Smooth muscle cell (in vitro differentiated cells): ENCODE results near the gene MYL4. TPM values are rescaled to one million over a fixed set of nuclear protein-coding genes. Genes with fewer than 3 reads are reported as not detected.
"Not testable (repeated sequence)": the region's sequence is repeated elsewhere in the genome, so short reads cannot be mapped to it uniquely, and the experiment has no call there.

Experiments
- DNase-seq: peaks from one replicate; lab custom pipeline; 2025; ENCODE audit not compliant: unreplicated experiment; lab: John Stamatoyannopoulos, UW
- H2AFZ ChIP-seq: fragments of 200-600 bp; sonication (generic); 2 replicates; pipeline ENCODE4 v1.6.0; 2016; ENCODE audit warnings: antibody characterized with exemption, low read depth, mild to moderate bottlenecking
- H3F3A ChIP-seq: fragments of 200-600 bp; sonication (generic); 2 replicates; pipeline ENCODE4 v1.6.0; 2017; ENCODE audit warnings: antibody characterized with exemption, low read depth
- H3K27ac ChIP-seq: fragments of 200-600 bp; sonication (generic); 2 replicates; pipeline ENCODE4 v1.5.1; 2016; ENCODE audit warnings: low read depth, mild to moderate bottlenecking
- H3K27me3 ChIP-seq: fragments of 200-600 bp; sonication (generic); 2 replicates; pipeline ENCODE4 v1.6.1; 2016; ENCODE audit warnings: low read depth, mild to moderate bottlenecking
- H3K36me3 ChIP-seq: fragments of 200-600 bp; sonication (generic); 2 replicates; pipeline ENCODE4 v1.5.1; 2016; ENCODE audit warnings: low read depth
- H3K4me1 ChIP-seq: fragments of 200-600 bp; sonication (generic); 2 replicates; pipeline ENCODE4 v1.5.1; 2016; ENCODE audit warnings: low read depth
- H3K4me2 ChIP-seq: fragments of 200-600 bp; sonication (generic); 2 replicates; pipeline ENCODE4 v1.6.0; 2016; ENCODE audit warnings: mild to moderate bottlenecking
- H3K4me3 ChIP-seq: fragments of 200-600 bp; sonication (generic); 2 replicates; pipeline ENCODE4 v1.5.1; 2016; ENCODE audit warnings: mild to moderate bottlenecking
- H3K79me2 ChIP-seq: fragments of 200-600 bp; sonication (generic); 2 replicates; pipeline ENCODE4 v1.6.0; 2016; ENCODE audit warnings: low read depth, mild to moderate bottlenecking
- H3K9ac ChIP-seq: fragments of 200-600 bp; sonication (generic); 2 replicates; pipeline ENCODE4 v1.6.0; 2016; ENCODE audit warnings: low read depth
- H3K9me3 ChIP-seq: fragments of 200-600 bp; sonication (generic); replicated peaks from 2 replicates; pipeline ENCODE4 v1.5.1; 2016; ENCODE audit warnings: low read depth
- H4K20me1 ChIP-seq: fragments of 200-600 bp; sonication (generic); 2 replicates; pipeline ENCODE4 v1.6.0; 2016; ENCODE audit warnings: low read depth
- CTCF ChIP-seq: fragments of 200-600 bp; sonication (generic); IDR thresholded peaks from 2 replicates; pipeline ENCODE4 v1.5.1; 2017; ENCODE audit warnings: borderline replicate concordance, mild to moderate bottlenecking, antibody characterized with exemption; ENCODE audit not compliant: insufficient read depth, poor library complexity, severe bottlenecking
- WGBS: methylation state at CpG from one replicate; pipeline ENCODE4 v1.1.7; 2016; ENCODE audit warnings: low lambda C conversion rate; 5-methylcytosine and 5-hydroxymethylcytosine counted together
- polyA plus RNA-seq: library from polyadenylated mRNA; unstranded; fragments of >200 nt; fragmentation: Nextera tagmentation; extraction: Ambion mirVana; gene quantifications from 2 replicates; pipeline ENCODE4 v1.2.1, GENCODE V29; 2016
- total RNA-seq: library from RNA; depleted of rRNA; stranded (reverse); fragments of >200 nt; gene quantifications from 2 replicates; pipeline ENCODE4 v1.2.3, GENCODE V29; 2014

MYL4 gene
- total and polyA plus RNA-seq, 2 experiments from 2014 or later = 6.5 to 8.3 TPM

GRCh38 chr17:47172696-47173565, 36.2 kb upstream of the MYL4 start:
- Histone ChIP-seq H3F3A (no peaks in the 10 kb centered on the region), H3K79me2 (peaks cover 94% of the 10 kb centered on the region), H3K4me1 (no peaks in the 10 kb centered on the region), H3K9ac (no peak overlapping the region), H3K36me3 (peaks cover 9% of the 10 kb centered on the region), H3K27me3 (no peaks in the 10 kb centered on the region), H3K27ac (no peak overlapping the region), H3K4me2 (no peak overlapping the region), H2AFZ (no peak overlapping the region), H3K4me3 (no peak overlapping the region), H4K20me1 (peaks cover 100% of the 10 kb centered on the region), H3K9me3 (no peaks in the 10 kb centered on the region)
- no peak for DNase-seq
- 87% methylated on average over 2 of the region's 2 CpGs for WGBS
- no peak for TF ChIP-seq CTCF

- H4K20me1 ChIP-seq = peaks cover 100% of the 10 kb centered on the region
- WGBS = 100% methylated on average over 8 of the region's 8 CpGs
These were observed 34.3 kb upstream of the MYL4 start for GRCh38 chr17:47174823-47175222.

GRCh38 chr17:47176389-47176826, 32.7 kb upstream of the MYL4 start:
- no peak overlapping the region for H3K4me2 ChIP-seq
- H3K36me3 ChIP-seq = peaks cover 9% of the 10 kb centered on the region
- H3K4me1 ChIP-seq = no peaks in the 10 kb centered on the region
- TF ChIP-seq CTCF = no peak
- no peak for DNase-seq
- H4K20me1 ChIP-seq = peaks cover 99% of the 10 kb centered on the region
- H3K27me3 ChIP-seq = no peaks in the 10 kb centered on the region
- no peaks in the 10 kb centered on the region for H3K9me3 ChIP-seq
- no peaks in the 10 kb centered on the region for H3F3A ChIP-seq
- H2AFZ ChIP-seq = no peak overlapping the region
- no peak overlapping the region for H3K27ac ChIP-seq
- no peak overlapping the region for H3K9ac ChIP-seq
- H3K4me3 ChIP-seq = no peak overlapping the region
- 88% methylated on average over 2 of the region's 2 CpGs for WGBS
- peaks cover 100% of the 10 kb centered on the region for H3K79me2 ChIP-seq

More at GRCh38 chr17:47174823-47175222, 34.3 kb upstream of the MYL4 start:
- not testable (repeated sequence) for H2AFZ ChIP-seq, H3F3A ChIP-seq, H3K9ac ChIP-seq, H3K36me3 ChIP-seq, H3K27ac ChIP-seq, H3K27me3 ChIP-seq, H3K4me1 ChIP-seq, H3K4me2 ChIP-seq, DNase-seq, H3K4me3 ChIP-seq, H3K9me3 ChIP-seq
- peaks cover 100% of the 10 kb centered on the region for H3K79me2 ChIP-seq

GRCh38 chr17:47177261-47177660, 31.9 kb upstream of the MYL4 start:
- Histone ChIP-seq H3F3A (no peaks in the 10 kb centered on the region), H4K20me1 (peaks cover 99% of the 10 kb centered on the region), H3K36me3 (peaks cover 9% of the 10 kb centered on the region), H3K27ac (no peak overlapping the region), H2AFZ (no peak overlapping the region), H3K27me3 (no peaks in the 10 kb centered on the region), H3K4me2 (no peak overlapping the region), H3K9me3 (no peaks in the 10 kb centered on the region), H3K4me1 (no peaks in the 10 kb centered on the region), H3K9ac (no peak overlapping the region), H3K4me3 (no peak overlapping the region), H3K79me2 (peaks cover 100% of the 10 kb centered on the region)
- 95% methylated on average over 7 of the region's 7 CpGs for WGBS
- TF ChIP-seq CTCF = no peak
- DNase-seq = no peak
